ENCODE results near the gene SLC25A12.

The SLC25A12 gene

DNA sequence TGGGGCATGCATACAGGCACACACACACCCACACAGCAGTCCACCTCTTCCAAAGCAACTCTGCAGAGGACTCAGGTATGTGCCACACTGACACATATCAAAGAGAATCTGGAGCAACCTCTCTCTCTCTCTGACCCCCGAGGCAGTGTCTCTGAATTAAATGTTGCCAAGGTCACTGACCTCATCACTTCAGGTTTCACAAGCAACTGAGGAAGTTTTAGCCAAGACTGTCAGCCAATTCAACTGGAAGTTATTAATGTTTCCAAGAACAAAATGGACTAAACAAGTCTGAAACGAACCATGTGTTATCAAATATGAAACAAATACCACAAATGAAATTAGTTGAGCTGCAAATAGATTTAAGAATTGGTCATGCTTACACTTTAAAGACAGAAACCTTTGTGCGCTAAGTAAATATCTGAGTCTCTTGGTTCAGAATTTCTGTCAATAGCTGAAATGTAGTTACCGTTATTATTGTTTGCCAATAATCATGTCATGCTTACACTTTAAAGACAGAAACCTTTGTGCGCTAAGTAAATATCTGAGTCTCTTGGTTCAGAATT is 86.1 kb downstream of the SLC25A12 start:
- TF ChIP-seq EZH2phosphoT487 (IDR thresholded peaks at IDR 0.05; ENCODE audit: low read depth): no peak
- TF ChIP-seq, protein P1, sequence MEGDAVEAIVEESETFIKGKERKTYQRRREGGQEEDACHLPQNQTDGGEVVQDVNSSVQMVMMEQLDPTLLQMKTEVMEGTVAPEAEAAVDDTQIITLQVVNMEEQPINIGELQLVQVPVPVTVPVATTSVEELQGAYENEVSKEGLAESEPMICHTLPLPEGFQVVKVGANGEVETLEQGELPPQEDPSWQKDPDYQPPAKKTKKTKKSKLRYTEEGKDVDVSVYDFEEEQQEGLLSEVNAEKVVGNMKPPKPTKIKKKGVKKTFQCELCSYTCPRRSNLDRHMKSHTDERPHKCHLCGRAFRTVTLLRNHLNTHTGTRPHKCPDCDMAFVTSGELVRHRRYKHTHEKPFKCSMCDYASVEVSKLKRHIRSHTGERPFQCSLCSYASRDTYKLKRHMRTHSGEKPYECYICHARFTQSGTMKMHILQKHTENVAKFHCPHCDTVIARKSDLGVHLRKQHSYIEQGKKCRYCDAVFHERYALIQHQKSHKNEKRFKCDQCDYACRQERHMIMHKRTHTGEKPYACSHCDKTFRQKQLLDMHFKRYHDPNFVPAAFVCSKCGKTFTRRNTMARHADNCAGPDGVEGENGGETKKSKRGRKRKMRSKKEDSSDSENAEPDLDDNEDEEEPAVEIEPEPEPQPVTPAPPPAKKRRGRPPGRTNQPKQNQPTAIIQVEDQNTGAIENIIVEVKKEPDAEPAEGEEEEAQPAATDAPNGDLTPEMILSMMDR (IDR thresholded peaks at IDR 0.05; ENCODE audit: low read depth, low read length): no peak
- no peaks in the 10 kb centered on the region for H3K9me3 ChIP-seq (ENCODE audit: insufficient read depth, low read length)
- no peak overlapping the region for H2AFZ ChIP-seq (ENCODE audit: low read depth, low read length)
- H3K4me3 ChIP-seq (ENCODE audit: low read length): no peak overlapping the region
- peaks cover 5% of the 10 kb centered on the region for H3K36me3 ChIP-seq (replicated peaks; ENCODE audit: low read depth, low read length)
- H3K9ac ChIP-seq (ENCODE audit: low read length): no peak overlapping the region
- no peak overlapping the region for H3K4me2 ChIP-seq (ENCODE audit: low read length)
- no peaks in the 10 kb centered on the region for H4K20me1 ChIP-seq (ENCODE audit: insufficient read depth, low read length)
- H3K27me3 ChIP-seq (ENCODE audit: low read depth, low read length): no peaks in the 10 kb centered on the region
- no peaks in the 10 kb centered on the region for H3K4me1 ChIP-seq (ENCODE audit: low read length)
- no peak overlapping the region for H3K27ac ChIP-seq (ENCODE audit: low read length)
- no peaks in the 10 kb centered on the region for H3K79me2 ChIP-seq (ENCODE audit: low read length)

DNA sequence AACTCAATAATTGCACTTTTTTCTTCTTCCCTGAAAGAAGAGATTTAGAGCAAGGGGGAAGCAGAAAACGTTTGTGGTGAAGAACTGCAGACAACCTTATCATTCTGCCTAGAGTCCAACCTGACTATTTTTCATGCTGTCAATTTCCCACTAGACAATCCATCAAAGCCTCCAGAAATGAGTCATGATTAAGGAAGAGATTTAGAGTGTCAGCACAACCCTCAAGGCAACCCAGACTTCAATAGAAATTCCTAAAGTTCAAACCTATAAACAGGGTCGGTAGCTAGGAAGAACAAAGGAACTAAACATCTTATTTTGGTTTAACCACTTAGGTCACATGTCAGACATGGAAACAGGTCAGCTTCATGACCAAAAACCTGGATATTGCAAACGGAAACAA is 86.9 kb downstream of the SLC25A12 start:
- Histone ChIP-seq H3K36me3 (replicated peaks; ENCODE audit: low read depth, low read length) (peaks cover 3% of the 10 kb centered on the region), H3K4me2 (ENCODE audit: low read length) (no peak overlapping the region), H4K20me1 (ENCODE audit: insufficient read depth, low read length) (no peaks in the 10 kb centered on the region), H3K9ac (ENCODE audit: low read length) (no peak overlapping the region), H3K4me3 (ENCODE audit: low read length) (no peak overlapping the region), H2AFZ (ENCODE audit: low read depth, low read length) (no peak overlapping the region), H3K9me3 (ENCODE audit: insufficient read depth, low read length) (no peaks in the 10 kb centered on the region), H3K27me3 (ENCODE audit: low read depth, low read length) (no peaks in the 10 kb centered on the region), H3K4me1 (ENCODE audit: low read length) (no peaks in the 10 kb centered on the region), H3K27ac (ENCODE audit: low read length) (no peak overlapping the region), H3K79me2 (ENCODE audit: low read length) (no peaks in the 10 kb centered on the region)
- TF ChIP-seq EZH2phosphoT487 (IDR thresholded peaks at IDR 0.05; ENCODE audit: low read depth): no peak
- TF ChIP-seq, protein P1 (IDR thresholded peaks at IDR 0.05; ENCODE audit: low read depth, low read length): no peak

DNA sequence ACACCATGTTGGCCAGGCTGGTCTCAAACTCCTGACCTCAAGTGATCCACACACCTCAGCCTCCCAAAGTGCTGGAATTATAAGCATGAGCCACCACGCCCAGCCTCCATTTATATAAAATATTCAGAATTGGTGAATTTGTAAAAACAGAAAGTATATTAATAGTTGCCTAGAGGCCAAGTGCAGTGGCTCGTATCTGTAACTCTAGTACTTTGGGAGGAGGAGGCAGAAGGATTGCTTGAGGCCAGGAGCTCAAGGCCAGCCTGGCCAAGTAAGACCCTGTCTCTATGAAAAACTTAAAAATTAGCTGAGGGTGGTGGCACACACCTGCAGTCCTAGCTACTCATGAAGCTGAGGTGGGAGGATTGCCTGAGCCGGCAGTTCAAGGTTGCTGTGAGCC is 89.6 kb downstream of the SLC25A12 start:
- Histone ChIP-seq H3K4me2 (ENCODE audit: low read length) (no peak overlapping the region), H3K79me2 (ENCODE audit: low read length) (no peaks in the 10 kb centered on the region), H3K4me1 (ENCODE audit: low read length) (no peaks in the 10 kb centered on the region), H3K4me3 (ENCODE audit: low read length) (no peak overlapping the region), H3K27ac (ENCODE audit: low read length) (no peak overlapping the region), H3K9me3 (ENCODE audit: insufficient read depth, low read length) (no peaks in the 10 kb centered on the region), H4K20me1 (ENCODE audit: insufficient read depth, low read length) (no peaks in the 10 kb centered on the region), H2AFZ (ENCODE audit: low read depth, low read length) (no peak overlapping the region), H3K9ac (ENCODE audit: low read length) (no peak overlapping the region), H3K36me3 (replicated peaks; ENCODE audit: low read depth, low read length) (peaks cover 3% of the 10 kb centered on the region), H3K27me3 (ENCODE audit: low read depth, low read length) (no peaks in the 10 kb centered on the region)
- no peak for TF ChIP-seq EZH2phosphoT487 (IDR thresholded peaks at IDR 0.05; ENCODE audit: low read depth)
- TF ChIP-seq, protein P1 (IDR thresholded peaks at IDR 0.05; ENCODE audit: low read depth, low read length): no peak

- TF ChIP-seq EZH2phosphoT487 (IDR thresholded peaks at IDR 0.05; ENCODE audit: low read depth): no peak
- TF ChIP-seq, protein P1 (IDR thresholded peaks at IDR 0.05; ENCODE audit: low read depth, low read length): no peak
Measured at GRCh38 chr2:171803757-171804156, 90.3 kb downstream of the SLC25A12 start.

More at GRCh38 chr2:171803757-171804156, 90.3 kb downstream of the SLC25A12 start:
- H3K9ac ChIP-seq (ENCODE audit: low read length): no peak overlapping the region
- H3K36me3 ChIP-seq (replicated peaks; ENCODE audit: low read depth, low read length): peaks cover 3% of the 10 kb centered on the region
- H3K27me3 ChIP-seq (ENCODE audit: low read depth, low read length): no peaks in the 10 kb centered on the region
- H3K4me3 ChIP-seq (ENCODE audit: low read length): no peak overlapping the region
- no peak overlapping the region for H3K4me2 ChIP-seq (ENCODE audit: low read length)
- no peaks in the 10 kb centered on the region for H3K4me1 ChIP-seq (ENCODE audit: low read length)
- no peaks in the 10 kb centered on the region for H4K20me1 ChIP-seq (ENCODE audit: insufficient read depth, low read length)
- no peak overlapping the region for H2AFZ ChIP-seq (ENCODE audit: low read depth, low read length)
- H3K27ac ChIP-seq (ENCODE audit: low read length): no peak overlapping the region
- H3K79me2 ChIP-seq (ENCODE audit: low read length): no peaks in the 10 kb centered on the region
- no peaks in the 10 kb centered on the region for H3K9me3 ChIP-seq (ENCODE audit: insufficient read depth, low read length)

All from OCI-LY3 (cell line).